OCI-LY1 (cell line): ENCODE results near the gene SESN2.

ENCODE experiments used
- CTCF ChIP-seq: fragments of 200-600 bp; sonication (generic), shearing (Covaris generic); IDR thresholded peaks from 2 replicates; pipeline ENCODE4 v1.5.1; 2017; ENCODE audit warnings: mild to moderate bottlenecking, antibody characterized with exemption, low read length, moderate library complexity, mixed read lengths
- EZH2 ChIP-seq: fragments of 200-600 bp; sonication (generic), shearing (Covaris generic); IDR thresholded peaks from 2 replicates; pipeline ENCODE4 v1.8.0; 2017; ENCODE audit warnings: borderline replicate concordance, mixed run types, mild to moderate bottlenecking, antibody characterized with exemption, low read length, moderate library complexity, mixed read lengths

- no peak for TF ChIP-seq CTCF
- TF ChIP-seq EZH2, result no peak
Measured at GRCh38 chr1:28249866-28250295, 9.4 kb upstream of the SESN2 start.
